ENCODE data around the gene CREB3. TPM values are rescaled to one million over a fixed set of nuclear protein-coding genes. Genes with fewer than 3 reads are reported as not detected.
A peak's percentile ranks its signal among the peaks of the same experiment; 100 is the strongest.

CREB3 gene
- total and polyA plus RNA-seq, 2 of the 4 experiments (the other 2 are of a cell fraction): 60.7 to 106 TPM

GRCh38 chr9:35749515-35750255, 17.2 kb downstream of the CREB3 start (continued):
- TF ChIP-seq RCOR1 (IDR thresholded peaks at IDR 0.05; ENCODE audit: insufficient replicate concordance, low read length): no peak

GRCh38 chr9:35750256-35750531, 17.7 kb downstream of the CREB3 start:
- Histone ChIP-seq H3K9me1 (ENCODE audit: insufficient read depth, low read length) (peaks cover 21% of the 10 kb centered on the region), H3K4ac (ENCODE audit: low read depth, low read length) (no peak overlapping the region; the same call in none of the 2 replicates), H2BK15ac (ENCODE audit: low read depth, low read length) (no peak overlapping the region), H3K56ac (ENCODE audit: extremely low read depth, insufficient read depth, low read length) (no peak overlapping the region), H3K23ac (ENCODE audit: low read depth, low read length) (0 out of 2 replicates have a peak overlapping the region, but pooled peaks have one; percentile 57), H3K14ac (replicated peaks; ENCODE audit: low read depth, low read length) (no peak overlapping the region; the same call in 1 of the 2 replicates), H2BK120ac (ENCODE audit: low read depth, low read length) (no peak overlapping the region), H3K27ac (ENCODE audit: insufficient read depth, low read length) (no peak overlapping the region), H2AK5ac (ENCODE audit: low read depth, low read length) (peak overlapping the region; percentile 27; the same call in 1 of the 2 replicates), H4K20me1 (ENCODE audit: insufficient read depth, low read length) (peaks cover 31% of the 10 kb centered on the region), H3K4me2 (ENCODE audit: low read depth, low read length) (peak overlapping the region; percentile 98), H2AK9ac (replicated peaks; ENCODE audit: low read depth, low read length, poor library complexity) (no peak overlapping the region), H3K79me1 (ENCODE audit: low read depth in 1 of 2, low read length in 2 of 2) (peaks cover 41 to 54% of the 10 kb centered on the region in 2 experiments), H3K36me3 (ENCODE audit: control insufficient read depth, insufficient read depth, low read length) (peaks cover 38% of the 10 kb centered on the region), H4K91ac (ENCODE audit: insufficient read depth, low read depth, low read length) (no peak overlapping the region), H3K9ac (ENCODE audit: low read depth, low read length) (0 out of 2 replicates have a peak overlapping the region, but pooled peaks have one; percentile 99), H3K9me3 (ENCODE audit: control insufficient read depth, insufficient read depth, low read length) (no peaks in the 10 kb centered on the region), H3K4me3 (ENCODE audit: insufficient read depth, low read depth, low read length) (0 out of 2 replicates have a peak overlapping the region, but pooled peaks have one; percentile 98), H2BK5ac (ENCODE audit: low read depth, low read length, poor library complexity, severe bottlenecking) (no peak overlapping the region), H3K18ac (ENCODE audit: low read depth, low read length) (no peak overlapping the region), H3K27me3 (ENCODE audit: control insufficient read depth, insufficient read depth, low read length) (no peaks in the 10 kb centered on the region), H2AFZ (replicated peaks; ENCODE audit: low read length, poor library complexity) (no peak overlapping the region), H4K8ac (ENCODE audit: low read depth in 2 of 2, low read length in 2 of 2) (peak overlapping the region in 1 of 2 experiments; percentile 100; a peak in 1 of 4 replicates), H4K5ac (ENCODE audit: low read depth, low read length) (no peak overlapping the region; the same call in 1 of the 2 replicates), H2BK20ac (ENCODE audit: low read depth, low read length) (no peak overlapping the region), H3K4me1 (ENCODE audit: control insufficient read depth, insufficient read depth, low read length) (peaks cover 14% of the 10 kb centered on the region)
- TF ChIP-seq CHD1 (IDR thresholded peaks at IDR 0.05; ENCODE audit: low read depth, low read length) (no peak), USF2 (IDR thresholded peaks at IDR 0.05; ENCODE audit: low read depth, low read length) (no peak), RFX5 (IDR thresholded peaks at IDR 0.05; ENCODE audit: low read depth, low read length) (no peak), NFE2L2 (IDR thresholded peaks at IDR 0.05; ENCODE audit: low read depth, low read length) (no peak), POLR2A (IDR thresholded peaks at IDR 0.05; ENCODE audit: low read depth, low read length) (no peak), RAD21 (IDR thresholded peaks at IDR 0.05; ENCODE audit: low read length) (no peak), MAFK (IDR thresholded peaks at IDR 0.05; ENCODE audit: low read depth, low read length) (no peak), CTCF (conservative IDR thresholded peaks at IDR 0.05; ENCODE audit: low read depth, low read length) (no peak), MXI1 (IDR thresholded peaks at IDR 0.05; ENCODE audit: borderline replicate concordance, low read depth, low read length) (no peak), SMC3 (IDR thresholded peaks at IDR 0.05; ENCODE audit: low read depth, low read length) (no peak)
- 77% methylated on average over 3 of the region's 4 CpGs; no CpG with 5 or more reads in 1 of the 2 experiments for WGBS, 2 experiments (ENCODE audit: extremely low coverage in 2 of 2, insufficient read length in 1 of 2)
- no TSS peak for BruUV-seq (replicated peaks)
- CTCF ChIA-PET: interaction anchor here (0.6 kb wide), 1 partner anchor 115 kb away, joined by 3 read pairs; no protein-coding TSS in a partner anchor
- DNase-seq (no peak), ATAC-seq (ENCODE audit: low read depth) (no peak)
- in situ Hi-C loops (cut with MboI; ENCODE audit: low sequenced_read_pairs): no loop called here
- dilution Hi-C loops (cut with HindIII; ENCODE audit: low sequenced_read_pairs, unreplicated experiment): no loop called here
- intact Hi-C loops (cut with micrococcal nuclease): no loop called here
- POLR2A ChIA-PET (ENCODE audit: unreplicated experiment): no interaction called here

Data from IMR-90 (cell line).